Kidney epithelial cell (primary cell): ENCODE data around the gene TTLL6. TPM values are rescaled to one million over a fixed set of nuclear protein-coding genes. Genes with fewer than 3 reads are reported as not detected.

Experiments used
- DNase-seq: peaks from one replicate; pipeline ENCODE4 v3.0.0-alpha.2; 2010; ENCODE audit warnings: low read depth
- H3K27me3 ChIP-seq: 2 replicates; pipeline ENCODE4 v1.6.0; 2011; ENCODE audit warnings: low read length; ENCODE audit not compliant: control insufficient read depth, insufficient read depth
- H3K36me3 ChIP-seq: 2 replicates; pipeline ENCODE4 v1.5.1; 2011; ENCODE audit warnings: low read length; ENCODE audit not compliant: control insufficient read depth, insufficient read depth
- H3K4me3 ChIP-seq: 2 replicates; pipeline ENCODE4 v1.5.1; 2011; ENCODE audit warnings: low read depth, mild to moderate bottlenecking, control low read depth, low read length
- CTCF ChIP-seq: IDR thresholded peaks from 2 replicates; pipeline ENCODE4 v1.5.1; 2011; ENCODE audit warnings: mild to moderate bottlenecking, moderate library complexity, low read length, control low read depth, inconsistent platforms; ENCODE audit not compliant: insufficient read depth, poor library complexity, severe bottlenecking
- total RNA-seq: library from RNA; depleted of rRNA; stranded (reverse); fragments of >200 nt; gene quantifications from 2 replicates; pipeline ENCODE4 v1.2.3, GENCODE V29; 2015

TTLL6 gene
- total RNA-seq, 1 donor from 2014 or later: not detected

- H3K27me3 ChIP-seq: no peaks in the 10 kb centered on the region
- H3K36me3 ChIP-seq: no peaks in the 10 kb centered on the region
- DNase-seq: no peak
- no peak for TF ChIP-seq CTCF
- no peak overlapping the region for H3K4me3 ChIP-seq
Observed at GRCh38 chr17:48792033-48792798, 24.8 kb downstream of the TTLL6 start.

- no peak overlapping the region for H3K4me3 ChIP-seq
- H3K27me3 ChIP-seq: peaks cover 2% of the 10 kb centered on the region
- DNase-seq: peak; percentile 35
- peak; percentile 80 for TF ChIP-seq CTCF
- no peaks in the 10 kb centered on the region for H3K36me3 ChIP-seq
Observed at GRCh38 chr17:48791128-48792032, 25.6 kb downstream of the TTLL6 start.

- DNase-seq: no peak
- Histone ChIP-seq H3K36me3 (no peaks in the 10 kb centered on the region), H3K4me3 (no peak overlapping the region), H3K27me3 (peaks cover 5% of the 10 kb centered on the region)
- no peak for TF ChIP-seq CTCF
Observed at GRCh38 chr17:48790607-48791127, 26.4 kb downstream of the TTLL6 start.

- no peak for DNase-seq
- no peak for TF ChIP-seq CTCF
- Histone ChIP-seq H3K36me3 (no peaks in the 10 kb centered on the region), H3K27me3 (peaks cover 7% of the 10 kb centered on the region), H3K4me3 (no peak overlapping the region)
Observed at GRCh38 chr17:48787828-48788227, 29.2 kb downstream of the TTLL6 start.

GRCh38 chr17:48779421-48779820 is 37.6 kb downstream of the TTLL6 start:
- no peaks in the 10 kb centered on the region for H3K36me3 ChIP-seq
- H3K4me3 ChIP-seq: no peak overlapping the region
- no peak for DNase-seq
- no peak for TF ChIP-seq CTCF
- no peaks in the 10 kb centered on the region for H3K27me3 ChIP-seq
